ENCODE measurements around the gene NKD1.

NKD1 gene

DNA sequence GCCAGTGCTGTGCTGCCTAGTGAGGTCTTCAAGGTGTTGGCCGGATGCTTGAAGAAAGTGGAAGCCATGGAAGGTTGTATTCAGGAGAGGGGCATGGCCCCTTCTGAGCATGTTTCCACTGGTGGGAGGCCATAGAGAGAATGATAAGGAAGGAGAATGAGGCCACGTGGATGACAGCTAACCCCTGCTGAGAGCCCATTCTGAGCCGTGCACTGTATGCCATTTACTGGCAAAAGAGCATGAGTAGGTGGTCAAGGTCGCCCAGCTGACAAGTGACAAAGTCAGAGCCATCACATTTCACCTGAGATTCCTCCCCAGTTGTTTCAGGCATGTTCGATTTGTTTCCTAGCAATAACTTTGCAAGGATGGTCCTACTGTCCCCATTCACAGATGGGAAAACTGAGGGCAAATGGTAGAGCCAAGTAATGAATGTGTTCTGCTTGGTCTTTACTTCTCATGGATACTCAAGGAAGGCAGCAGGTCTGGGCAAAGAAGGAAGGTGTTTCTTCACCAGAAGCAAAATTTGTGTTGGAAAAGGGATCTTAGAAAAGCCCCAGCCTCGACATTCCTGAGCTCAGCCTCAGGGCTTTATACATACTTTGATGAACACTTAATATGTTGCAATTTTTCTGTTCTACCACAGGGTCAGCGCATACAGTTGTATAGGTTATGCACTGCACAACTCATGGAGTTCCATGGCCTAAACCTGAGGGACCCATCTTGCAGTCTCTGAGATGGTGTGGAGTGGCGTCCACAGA is 10.5 kb upstream of the NKD1 start:
- no peak for DNase-seq (ENCODE audit: low read depth, low spot score)

DNA sequence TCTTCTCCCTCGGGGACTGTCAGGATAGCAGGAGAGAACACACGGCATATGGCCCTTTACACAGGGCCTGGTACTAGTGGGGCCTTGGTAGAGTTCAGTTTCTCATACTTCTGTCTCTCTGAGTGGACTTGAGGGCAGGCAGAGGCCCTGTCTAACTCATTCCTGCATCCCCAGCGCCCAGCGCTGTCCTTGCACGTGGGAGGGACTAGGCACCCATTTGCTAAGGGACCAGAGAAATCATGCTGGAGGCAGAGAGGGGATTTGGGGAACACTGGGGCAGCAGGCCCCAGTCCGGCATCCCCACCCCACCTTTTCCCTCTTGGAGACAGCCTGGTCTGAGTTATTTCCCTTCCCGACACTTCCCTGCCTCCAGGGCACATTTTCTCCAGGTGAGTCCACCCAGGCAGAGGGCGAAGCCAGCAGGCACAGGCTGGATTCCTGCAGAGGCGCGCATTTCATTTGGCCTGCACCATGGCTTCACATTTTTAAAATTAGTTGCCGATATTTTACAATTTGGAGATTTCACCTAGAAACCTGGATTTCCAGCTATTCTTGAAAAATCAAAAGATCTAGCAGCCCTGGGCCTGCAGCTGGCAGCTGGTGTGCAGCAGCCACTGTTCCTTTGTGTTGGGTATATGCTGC is 9.7 kb upstream of the NKD1 start:
- DNase-seq (ENCODE audit: low read depth, low spot score): peak; percentile 65

DNA sequence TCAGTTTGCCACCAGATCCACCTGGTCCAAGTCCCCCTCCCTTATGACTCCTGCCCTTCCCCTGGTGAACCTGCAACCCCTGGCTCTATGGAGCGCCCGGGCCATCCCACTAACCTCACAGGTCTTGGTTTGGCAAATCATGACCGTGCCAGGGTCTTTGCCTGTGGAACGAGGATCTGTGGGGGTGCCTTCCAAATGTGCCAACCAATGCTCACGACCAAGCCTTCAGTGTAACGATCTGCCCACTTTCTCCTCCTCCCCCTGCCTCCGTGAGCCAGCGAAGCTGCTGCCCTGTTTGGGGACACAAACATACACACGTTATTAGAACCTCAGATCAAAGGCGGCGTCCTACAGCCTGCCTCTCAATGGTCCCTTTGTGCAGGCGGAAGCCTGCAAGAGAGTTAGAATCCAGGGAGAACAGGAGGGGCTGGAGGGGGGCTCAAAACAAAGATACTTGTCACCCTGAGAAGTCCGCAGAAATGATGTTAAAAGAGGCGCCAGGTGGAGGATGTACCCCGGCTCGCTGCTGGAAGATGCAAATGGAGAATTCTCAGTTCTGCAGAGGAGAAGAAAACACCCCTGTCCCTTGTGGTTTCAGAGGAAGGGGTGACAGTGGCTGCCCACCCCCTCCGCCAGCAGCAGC is 9.0 kb upstream of the NKD1 start:
- DNase-seq (ENCODE audit: low read depth, low spot score): no peak

DNA sequence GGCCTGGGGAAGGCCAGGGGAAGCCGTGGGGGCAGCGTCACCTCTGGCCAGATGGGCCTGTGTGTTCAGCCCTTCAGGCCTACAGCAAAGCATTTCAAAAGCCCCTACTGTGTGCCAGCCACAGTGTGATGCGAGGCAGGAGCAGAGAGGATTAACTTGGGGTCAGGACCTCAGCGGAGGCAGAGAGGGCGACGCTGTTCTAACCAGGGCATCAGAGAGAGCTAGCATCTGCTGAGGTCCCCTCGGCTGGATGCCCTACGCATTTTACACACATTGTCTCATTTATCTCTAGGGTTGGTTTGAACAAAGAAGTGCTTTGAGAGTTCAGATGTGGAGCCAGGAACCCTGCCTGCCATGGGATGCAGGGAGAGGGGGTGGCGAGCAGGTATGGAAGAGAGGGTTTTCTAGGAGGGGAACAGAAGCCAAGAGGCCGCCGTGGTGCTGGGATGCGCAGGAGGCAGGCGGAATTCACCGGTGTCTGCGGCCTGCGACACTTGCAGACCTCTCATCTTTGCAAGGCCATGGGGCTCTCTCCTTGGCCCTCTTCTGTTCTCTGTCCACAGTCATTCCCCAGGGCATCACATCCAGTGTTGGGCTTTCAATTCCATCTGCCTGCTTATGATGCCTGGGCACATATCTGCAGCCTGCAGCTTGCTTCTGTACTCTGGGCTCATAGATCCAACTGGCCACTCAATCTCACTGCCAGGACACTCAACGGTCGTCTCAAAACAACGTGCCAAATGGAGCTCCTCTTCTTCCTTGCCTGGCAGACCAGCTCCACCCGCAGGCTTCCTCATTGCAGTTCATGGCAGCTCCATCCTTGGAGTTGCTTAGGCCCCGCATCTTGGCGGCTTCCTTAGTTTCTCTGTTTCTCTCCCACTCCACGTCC is 8.1 kb upstream of the NKD1 start:
- DNase-seq (ENCODE audit: low read depth, low spot score): peak; percentile 51

DNA sequence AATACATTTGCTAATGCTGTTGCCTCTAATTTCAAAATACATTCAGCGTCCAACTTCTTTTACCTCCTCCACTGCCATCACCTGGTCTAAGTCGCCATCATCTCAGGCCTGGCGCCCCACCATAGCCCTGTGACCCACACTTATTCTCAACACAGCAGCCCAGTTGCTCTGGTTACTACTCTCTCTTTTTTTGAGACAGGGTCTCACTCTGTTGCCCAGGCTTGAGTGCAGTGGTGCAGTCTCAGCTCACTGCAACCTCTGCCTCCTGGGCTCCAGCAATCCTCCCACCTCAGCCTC is 7.5 kb upstream of the NKD1 start:
- DNase-seq (ENCODE audit: low read depth, low spot score): no peak

DNA sequence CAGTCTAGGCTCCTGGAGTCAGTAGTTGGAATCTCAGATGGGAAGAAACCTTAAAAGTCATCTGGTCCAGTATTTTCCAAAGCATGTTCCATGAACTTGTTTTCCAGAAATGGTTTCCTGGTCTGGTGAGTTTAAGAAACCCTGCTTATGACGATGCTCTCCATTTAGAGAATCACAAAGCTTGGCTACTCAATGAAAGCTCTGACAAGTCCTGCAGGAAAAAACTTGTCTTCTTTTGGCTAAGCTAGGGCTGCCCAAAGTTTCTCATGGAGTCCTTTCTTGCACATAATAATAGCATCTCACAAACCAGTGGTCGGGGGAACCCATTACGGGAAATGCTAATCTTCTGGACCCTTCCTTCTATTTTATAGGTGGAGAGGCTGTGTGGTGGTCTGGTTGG is 5.5 kb upstream of the NKD1 start:
- DNase-seq (ENCODE audit: low read depth, low spot score): no peak

DNA sequence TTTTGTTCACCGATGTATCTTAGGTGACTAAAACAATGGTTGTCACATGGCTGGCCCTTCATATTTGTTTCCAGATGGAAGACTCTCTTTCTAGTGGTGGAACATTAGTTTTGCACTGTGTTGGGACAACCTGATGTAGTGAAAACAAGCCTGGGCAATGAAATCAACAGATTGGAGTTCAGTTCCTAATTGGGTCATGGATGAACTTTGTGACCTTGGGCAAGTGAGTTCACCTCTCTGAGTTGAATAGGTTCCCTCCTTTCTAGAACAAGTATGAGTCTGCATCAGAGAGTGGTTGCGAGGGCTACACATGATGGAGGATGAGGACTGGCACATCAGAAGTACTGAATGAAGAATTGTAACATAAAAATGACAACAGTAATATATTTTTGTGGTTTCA is 2.1 kb upstream of the NKD1 start:
- no peak for DNase-seq (ENCODE audit: low read depth, low spot score)

DNA sequence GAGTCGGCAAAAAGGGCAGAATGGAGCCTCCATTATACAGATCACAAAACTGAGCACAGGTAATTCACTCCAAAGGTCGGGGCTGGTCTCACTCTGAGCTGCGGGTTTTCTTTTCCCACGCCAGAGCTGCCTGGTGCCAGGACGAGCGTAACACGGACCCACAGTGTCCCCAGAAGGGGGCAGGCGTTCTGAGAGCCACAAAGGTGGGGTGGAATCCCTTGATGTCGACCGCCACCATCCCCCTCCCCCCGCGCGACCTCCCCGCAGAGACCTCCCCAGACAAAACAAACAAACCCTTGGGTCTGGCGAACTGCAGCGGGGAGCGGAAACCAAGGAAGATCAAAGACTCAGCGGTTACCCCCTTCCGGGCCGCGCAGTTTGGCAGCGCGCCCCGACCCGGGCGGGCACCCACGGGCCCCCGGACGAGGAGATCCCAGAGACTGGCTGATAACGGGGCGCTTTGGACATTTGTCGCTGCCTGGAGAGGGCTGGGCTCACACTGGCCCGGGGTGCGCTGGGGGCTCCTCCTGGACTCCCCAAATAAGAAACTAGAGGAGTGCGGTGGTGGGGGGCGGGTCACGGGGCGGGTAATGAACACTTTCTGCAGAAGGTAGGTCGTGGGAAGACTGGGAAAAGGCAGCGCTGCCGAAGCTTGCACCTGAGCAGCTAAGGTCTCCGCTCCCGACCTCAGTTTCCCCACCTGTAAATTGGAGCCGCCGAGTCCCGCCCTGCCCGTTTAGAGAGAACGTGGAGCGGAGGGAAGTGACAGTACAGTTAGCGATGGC is 664 bp upstream of the NKD1 start:
- DNase-seq (ENCODE audit: low read depth, low spot score): peak; percentile 79

DNA sequence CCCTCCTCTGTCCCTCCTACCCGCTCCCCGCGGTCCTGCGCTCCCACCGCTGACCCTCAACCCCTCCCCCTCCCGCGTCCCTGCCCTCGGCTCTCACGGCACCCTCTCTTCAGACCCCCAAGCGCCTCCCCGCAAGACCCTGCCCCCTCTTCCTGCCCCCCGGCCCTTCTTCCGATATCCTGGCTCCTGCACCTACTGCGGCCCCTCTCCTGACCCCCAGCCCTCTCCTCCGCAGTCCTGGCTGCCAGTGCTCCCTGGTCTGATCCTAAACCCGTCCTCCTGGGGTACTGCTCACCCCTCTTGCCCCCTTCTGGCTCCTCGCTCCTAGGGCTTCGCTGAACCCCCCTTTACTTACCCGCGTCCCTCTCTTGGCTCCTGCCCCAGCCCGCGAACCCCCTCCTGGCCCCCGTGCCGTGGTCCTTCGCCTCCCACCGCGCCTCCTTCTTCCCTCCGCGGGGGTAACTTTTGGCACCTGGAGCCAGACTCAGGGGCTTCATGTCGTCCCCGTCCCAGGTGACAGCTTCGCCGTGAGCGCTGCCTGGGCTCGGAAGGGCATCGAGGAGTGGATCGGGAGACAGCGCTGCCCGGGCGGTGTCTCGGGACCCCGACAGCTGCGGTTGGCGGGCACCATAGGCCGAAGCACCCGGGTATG is 839 bp downstream of the NKD1 start:
- DNase-seq (ENCODE audit: low read depth, low spot score): no peak

DNA sequence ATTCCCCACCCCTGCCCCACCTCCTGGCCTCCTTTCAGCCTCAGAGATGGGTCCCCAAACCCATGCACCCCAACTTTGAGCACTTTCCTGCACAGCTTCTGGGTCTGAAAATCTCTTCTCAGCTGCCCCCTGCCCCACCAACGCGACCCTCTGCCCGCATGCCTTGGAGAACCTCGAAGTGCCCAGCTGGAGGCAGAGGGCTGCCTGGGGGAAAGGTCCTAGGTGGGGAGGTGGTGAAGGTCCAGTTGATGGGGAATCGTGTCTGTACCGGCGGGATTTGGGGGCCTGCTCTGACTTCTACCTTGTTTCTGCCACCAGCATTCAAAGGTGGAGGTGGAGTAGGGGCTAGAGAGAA is 1.3 kb downstream of the NKD1 start:
- no peak for DNase-seq (ENCODE audit: low read depth, low spot score)

DNA sequence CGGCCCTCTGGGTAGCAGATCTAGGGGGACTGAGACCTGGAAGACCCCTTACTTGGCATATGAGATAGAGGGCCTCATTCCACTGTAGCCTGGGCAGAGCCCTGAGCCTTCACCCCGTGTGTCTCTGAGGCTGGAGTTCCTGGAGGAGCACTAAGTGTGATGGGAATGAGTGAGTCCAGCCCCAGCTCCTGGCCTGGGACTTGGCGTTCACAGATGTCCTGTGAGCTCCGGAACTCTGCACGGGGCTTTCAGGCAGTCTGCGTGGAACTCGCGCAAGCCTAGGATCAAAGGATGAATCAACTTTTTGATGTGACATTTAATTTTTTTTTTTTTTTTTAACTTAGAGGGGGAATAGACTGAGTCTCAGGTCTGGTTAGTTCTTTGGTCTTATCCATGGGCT is 1.8 kb downstream of the NKD1 start:
- no peak for DNase-seq (ENCODE audit: low read depth, low spot score)

DNA sequence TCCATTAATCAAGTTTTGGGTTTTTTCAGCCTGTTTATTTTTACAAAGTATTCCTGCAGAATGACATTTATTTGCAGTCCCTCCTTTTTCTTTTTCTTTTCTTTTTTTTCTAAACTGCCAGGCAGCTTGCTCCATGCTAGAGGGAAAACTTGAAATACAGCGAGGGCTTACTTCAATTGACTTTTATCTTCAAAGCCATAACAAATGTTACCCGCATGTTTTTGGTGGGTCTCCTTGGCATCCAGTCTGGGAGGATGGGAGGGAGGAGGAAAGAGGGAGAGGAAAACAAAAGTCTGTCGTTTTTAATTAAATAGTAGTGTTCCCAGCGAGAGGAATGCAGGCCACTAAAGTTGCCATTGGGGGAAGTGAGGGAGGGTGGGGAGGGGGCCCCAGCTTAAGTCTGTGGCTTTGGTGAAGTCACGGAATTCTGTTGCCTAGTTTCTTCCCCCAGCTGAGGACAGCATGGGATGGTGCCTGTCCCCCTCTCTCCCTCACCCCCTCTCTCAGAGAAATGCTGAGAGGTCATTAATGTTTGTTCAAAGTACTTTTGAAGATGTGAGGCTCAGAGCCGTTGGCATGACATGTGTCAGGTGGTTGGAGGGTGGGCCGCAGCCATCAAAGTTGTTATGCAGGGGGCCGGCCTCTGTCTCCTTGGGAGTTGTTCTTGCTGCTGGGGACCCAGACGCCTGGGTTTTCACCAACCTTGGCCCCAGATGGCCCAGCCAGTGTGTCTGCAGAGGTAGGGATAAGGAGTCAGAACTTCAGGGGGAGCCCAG is 2.9 kb downstream of the NKD1 start:
- no peak for DNase-seq (ENCODE audit: low read depth, low spot score)

DNA sequence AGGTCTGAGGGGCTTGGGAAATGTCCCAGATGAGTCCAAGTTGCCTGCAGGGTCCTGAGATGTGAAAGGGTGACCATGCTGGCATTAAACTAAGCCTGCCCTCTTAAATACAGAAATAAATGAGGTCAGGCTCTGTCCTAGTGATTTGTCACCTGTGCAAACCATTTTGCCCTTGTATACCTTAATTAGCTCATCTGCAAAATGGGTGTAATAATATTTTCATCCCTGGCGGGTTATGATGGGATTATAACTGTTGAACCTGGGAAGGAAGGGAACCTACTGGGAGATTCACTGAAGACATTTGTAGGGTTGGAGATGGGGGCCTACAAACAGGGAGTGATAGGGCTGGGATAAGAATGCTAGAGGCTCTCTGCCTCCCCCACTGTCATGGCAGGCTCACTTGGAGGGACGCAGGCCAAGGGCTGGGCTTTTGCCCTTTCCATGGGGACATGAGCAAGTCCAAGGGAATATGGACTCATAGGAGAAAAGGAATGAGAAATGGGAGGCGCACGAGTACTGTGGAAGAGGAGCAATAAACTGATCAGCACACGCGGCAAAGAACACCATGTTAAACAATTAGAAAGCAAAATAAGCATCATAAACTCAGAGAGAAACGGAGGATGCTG is 4.4 kb downstream of the NKD1 start:
- DNase-seq (ENCODE audit: low read depth, low spot score): no peak

DNA sequence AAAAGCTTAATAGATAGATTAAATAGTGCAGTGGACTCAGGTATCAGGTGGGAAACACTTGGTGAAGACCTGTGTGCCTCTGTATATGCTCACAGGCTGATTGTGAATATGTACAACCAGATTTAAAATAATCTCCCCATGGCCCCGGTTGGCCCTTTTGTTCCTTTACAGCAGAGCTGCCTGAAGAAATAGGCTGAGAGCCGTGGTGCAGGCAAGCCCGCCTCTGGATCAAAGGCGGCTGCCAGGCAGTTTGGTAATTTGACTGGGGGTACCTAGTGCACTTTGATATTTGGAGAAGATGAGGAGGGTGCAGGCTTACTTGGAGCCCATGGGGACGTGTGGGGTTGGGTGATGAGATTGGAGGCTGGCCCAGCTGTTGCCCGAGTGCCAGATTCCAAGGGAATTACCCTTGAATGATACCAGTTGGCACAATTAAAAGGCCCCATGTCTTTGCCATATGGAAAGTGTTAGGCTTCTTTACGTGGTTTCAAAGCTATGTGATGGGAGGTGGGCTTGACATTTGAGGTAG is 5.0 kb downstream of the NKD1 start:
- DNase-seq (ENCODE audit: low read depth, low spot score): no peak

DNA sequence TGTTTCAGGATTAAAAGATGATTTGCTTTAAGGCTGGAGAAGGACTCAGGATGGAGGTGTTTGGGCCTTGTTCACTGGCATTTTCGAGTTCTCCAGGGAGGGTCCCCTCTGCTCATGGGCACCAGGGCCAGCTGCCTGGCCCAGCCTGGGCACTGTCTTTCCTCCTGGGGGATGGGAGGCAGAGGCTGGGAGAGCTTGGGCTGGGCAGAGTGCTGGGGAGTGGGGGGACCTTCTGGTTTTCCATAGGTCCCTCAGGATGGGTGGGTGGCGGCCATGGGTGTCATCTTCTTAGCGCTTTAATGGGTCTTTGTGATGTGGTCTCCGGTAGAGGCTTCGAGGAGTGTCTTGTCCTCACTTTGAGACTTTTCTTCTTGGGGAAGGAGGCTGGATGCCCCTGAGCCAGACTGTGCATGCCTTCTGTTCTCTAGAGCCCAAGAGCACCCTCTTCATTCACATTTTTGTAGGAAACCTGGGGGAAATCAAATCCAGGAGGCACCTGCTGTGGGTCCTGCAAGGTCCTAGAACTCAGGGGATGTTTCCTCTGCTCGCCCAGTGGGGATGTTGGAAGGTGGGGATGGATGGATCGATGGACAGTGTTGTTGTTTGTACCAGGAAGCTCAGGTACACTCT is 5.7 kb downstream of the NKD1 start:
- DNase-seq (ENCODE audit: low read depth, low spot score): no peak

DNA sequence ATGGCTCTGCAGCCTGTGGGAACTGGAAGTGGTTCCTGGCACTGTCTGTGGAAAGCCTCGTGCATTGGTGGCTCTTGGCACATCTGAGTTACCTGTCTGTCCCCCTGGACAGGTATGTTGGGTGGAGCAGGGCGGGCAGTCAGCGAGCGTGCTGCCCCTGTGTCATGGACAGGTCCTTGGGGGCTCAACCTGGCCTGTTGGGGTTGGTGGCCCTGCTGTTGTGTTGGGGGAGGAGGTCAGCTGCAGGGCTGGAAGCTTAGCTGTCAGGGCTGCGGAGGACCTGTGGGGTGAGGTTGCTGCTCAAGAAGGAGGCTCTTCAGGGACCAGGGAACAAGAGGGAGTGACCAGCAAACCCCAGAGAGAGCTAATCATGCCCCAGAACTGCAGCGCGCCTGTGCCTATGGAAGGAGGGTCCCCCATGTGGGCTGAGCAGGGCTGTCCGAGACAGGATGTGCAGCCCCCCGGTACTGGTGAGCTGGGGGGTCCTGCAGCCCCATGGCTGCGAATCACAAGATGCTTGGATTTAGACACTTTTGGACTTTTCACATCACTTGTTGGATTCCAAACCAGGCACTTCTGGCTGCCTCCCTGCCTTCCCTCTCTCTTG is 7.2 kb downstream of the NKD1 start:
- DNase-seq (ENCODE audit: low read depth, low spot score): no peak

DNA sequence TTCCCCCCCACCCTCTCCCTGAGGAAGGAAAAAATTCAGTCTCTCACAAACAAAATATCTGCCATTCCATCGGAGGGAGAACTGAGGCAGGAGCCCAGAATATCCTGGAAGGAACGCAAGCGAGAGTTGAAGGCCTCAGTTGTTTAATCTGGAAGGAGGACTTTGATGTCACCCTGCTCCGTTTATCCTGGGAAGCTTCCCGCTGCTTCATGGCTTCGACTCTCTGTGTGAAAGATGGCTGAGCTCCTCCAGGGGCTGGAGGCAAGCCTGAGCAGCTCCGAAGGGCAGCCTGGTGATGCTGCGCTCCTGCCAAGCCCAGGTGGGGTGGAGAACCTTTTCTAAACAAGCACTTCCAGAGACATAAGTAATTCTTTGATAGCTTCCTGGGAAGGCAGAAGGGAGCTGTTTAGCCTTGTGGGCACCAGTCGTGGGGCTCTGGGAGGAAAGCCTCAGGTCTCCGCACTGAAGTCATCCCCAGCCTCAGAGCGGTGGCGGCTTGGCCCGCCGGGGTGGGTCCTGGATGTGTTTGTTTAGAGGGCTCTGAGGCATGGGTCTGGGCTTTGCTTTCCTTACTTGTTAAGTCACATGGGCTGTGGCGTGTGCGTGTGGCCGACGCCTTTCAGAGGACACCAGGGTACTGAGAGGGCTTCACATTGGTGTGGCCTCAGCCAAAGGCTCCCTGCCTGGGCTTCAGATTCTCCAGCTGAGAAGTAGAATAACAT is 7.9 kb downstream of the NKD1 start:
- no peak for DNase-seq (ENCODE audit: low read depth, low spot score)

DNA sequence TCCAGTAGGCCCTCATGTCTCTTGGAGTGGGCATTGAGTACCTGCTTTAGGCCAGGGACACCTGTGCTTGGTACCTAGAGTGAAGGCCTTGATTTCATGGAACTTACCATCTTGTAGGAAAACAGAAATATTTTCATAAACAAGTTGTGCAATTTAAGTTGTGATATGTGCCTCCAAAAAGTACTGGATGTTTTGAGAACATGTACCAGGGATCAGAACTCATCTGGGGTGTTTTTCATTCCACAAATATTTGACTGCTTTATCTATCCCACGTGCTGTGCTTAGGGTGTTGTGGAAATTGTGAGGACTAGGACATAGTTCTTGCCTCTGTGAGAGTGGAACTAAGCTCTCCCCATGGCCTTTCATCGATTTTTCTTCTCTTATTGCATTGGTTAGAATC is 8.8 kb downstream of the NKD1 start:
- DNase-seq (ENCODE audit: low read depth, low spot score): no peak
